ENCODE measurements around the gene TRIM43.

The TRIM43 gene

GRCh38 chr2:95574506-95574905, 17.3 kb upstream of the TRIM43 start:
- POLR2A ChIA-PET, result no interaction called here
- H3K4me1 ChIP-seq (ENCODE audit: control insufficient read depth, insufficient read depth, low read length), result no peaks in the 10 kb centered on the region
- CTCF ChIA-PET, result no interaction called here
- no peak overlapping the region for H3K4me3 ChIP-seq (ENCODE audit: low read depth, low read length)
- no peak overlapping the region for H3K27ac ChIP-seq (ENCODE audit: extremely low read depth, low read depth, low read length)
- H3K9me3 ChIP-seq (ENCODE audit: control insufficient read depth, insufficient read depth, low read depth, low read length), result no peaks in the 10 kb centered on the region
- no peaks in the 10 kb centered on the region for H3K36me3 ChIP-seq (ENCODE audit: control insufficient read depth in 2 of 2, insufficient read depth in 1 of 2, low read length in 2 of 2)
- TF ChIP-seq ZFP37 (tag by site-specific recombination; IDR thresholded peaks at IDR 0.05), result no peak
- no peak for TF ChIP-seq ZBTB49 (tag by site-specific recombination; IDR thresholded peaks at IDR 0.05; ENCODE audit: low read depth)
- TF ChIP-seq TCF7L2 (IDR thresholded peaks at IDR 0.05; ENCODE audit: borderline replicate concordance, low read depth, low read length), result no peak
- no peak for TF ChIP-seq ZNF239 (tag by site-specific recombination; IDR thresholded peaks at IDR 0.05)
- no peak for TF ChIP-seq IKZF3 (tag by site-specific recombination; IDR thresholded peaks at IDR 0.05)
- TF ChIP-seq SALL2 (tag by site-specific recombination; IDR thresholded peaks at IDR 0.05; ENCODE audit: borderline replicate concordance), result no peak
- no peak for TF ChIP-seq ZNF529 (tag by site-specific recombination; IDR thresholded peaks at IDR 0.05; ENCODE audit: insufficient replicate concordance)
- TF ChIP-seq ZNF830 (tag by site-specific recombination; IDR thresholded peaks at IDR 0.05; ENCODE audit: low read depth), result no peak
- no peak for TF ChIP-seq OSR2 (tag by site-specific recombination; IDR thresholded peaks at IDR 0.05)
- TF ChIP-seq PRDM6 (tag by site-specific recombination; IDR thresholded peaks at IDR 0.05), result no peak
- TF ChIP-seq ELK4 (IDR thresholded peaks at IDR 0.05; ENCODE audit: borderline replicate concordance, low read depth, low read length), result no peak
- TF ChIP-seq ZNF670 (tag by site-specific recombination; IDR thresholded peaks at IDR 0.05; ENCODE audit: low read depth), result no peak

- Histone ChIP-seq H3K36me3 (ENCODE audit: control insufficient read depth in 2 of 2, insufficient read depth in 1 of 2, low read length in 2 of 2) (no peaks in the 10 kb centered on the region), H3K4me3 (ENCODE audit: low read depth, low read length) (no peak overlapping the region), H3K4me1 (ENCODE audit: control insufficient read depth, insufficient read depth, low read length) (no peaks in the 10 kb centered on the region), H3K9me3 (ENCODE audit: control insufficient read depth, insufficient read depth, low read depth, low read length) (no peaks in the 10 kb centered on the region), H3K27ac (ENCODE audit: extremely low read depth, low read depth, low read length) (no peak overlapping the region)
- no peak for TF ChIP-seq ZNF146 (tag by site-specific recombination; IDR thresholded peaks at IDR 0.05)
- no peak for TF ChIP-seq ZNF169 (tag by site-specific recombination; IDR thresholded peaks at IDR 0.05)
- no peak for TF ChIP-seq ZNF658 (tag by site-specific recombination; IDR thresholded peaks at IDR 0.05)
- no peak for TF ChIP-seq ZNF354C (tag by site-specific recombination; IDR thresholded peaks at IDR 0.05; ENCODE audit: borderline replicate concordance, low read depth)
- TF ChIP-seq ZNF274 (IDR thresholded peaks at IDR 0.05; ENCODE audit: low read length), result no peak
- TF ChIP-seq ZNF274 (tag by site-specific recombination; IDR thresholded peaks at IDR 0.05; ENCODE audit: borderline replicate concordance), result no peak
- TF ChIP-seq ZNF394 (tag by site-specific recombination; IDR thresholded peaks at IDR 0.05; ENCODE audit: borderline replicate concordance), result no peak
- no peak for TF ChIP-seq ZIC2 (tag by site-specific recombination; IDR thresholded peaks at IDR 0.05)
- TF ChIP-seq ZNF239 (tag by site-specific recombination; IDR thresholded peaks at IDR 0.05), result no peak
- no peak for TF ChIP-seq ZNF548 (tag by site-specific recombination; IDR thresholded peaks at IDR 0.05)
- TF ChIP-seq OSR2 (tag by site-specific recombination; IDR thresholded peaks at IDR 0.05), result no peak
- TF ChIP-seq ZSCAN4 (tag by site-specific recombination; IDR thresholded peaks at IDR 0.05), result no peak
- no peak for TF ChIP-seq ZNF335 (tag by site-specific recombination; conservative IDR thresholded peaks at IDR 0.05)
- TF ChIP-seq ZFP41 (tag by site-specific recombination; IDR thresholded peaks at IDR 0.05; ENCODE audit: borderline replicate concordance), result no peak
- TF ChIP-seq ZNF121 (tag by site-specific recombination; IDR thresholded peaks at IDR 0.05), result no peak
- TF ChIP-seq ZFP69B (tag by site-specific recombination; IDR thresholded peaks at IDR 0.05), result no peak
- no peak for TF ChIP-seq ZBTB11 (tag by site-specific recombination; conservative IDR thresholded peaks at IDR 0.05; ENCODE audit: low read depth)
- CTCF ChIA-PET, result no interaction called here
- POLR2A ChIA-PET, result no interaction called here
Observed at GRCh38 chr2:95575857-95576256, 15.9 kb upstream of the TRIM43 start.
